Measurements from ENCODE around the gene INIP.

DNA sequence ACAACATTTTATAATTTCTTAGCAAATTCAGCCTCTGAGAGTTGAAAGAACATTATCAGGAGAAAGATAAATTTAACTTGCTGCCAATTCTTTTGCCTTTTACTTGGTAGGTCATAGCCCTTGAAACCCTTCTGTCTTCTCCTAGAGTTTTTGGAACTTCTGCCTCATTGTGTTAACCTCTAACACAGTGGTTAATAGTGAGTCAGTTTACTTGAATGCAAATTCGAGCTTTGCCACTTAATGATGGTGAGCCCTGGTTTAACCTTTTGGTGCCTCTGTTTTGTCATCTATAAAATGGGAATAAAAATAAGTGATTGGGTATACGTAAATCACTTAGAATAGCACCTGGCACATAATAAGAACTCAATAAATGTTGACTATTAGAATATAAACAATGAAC is 1.8 kb upstream of the INIP start:
- TF ChIP-seq, protein P1, sequence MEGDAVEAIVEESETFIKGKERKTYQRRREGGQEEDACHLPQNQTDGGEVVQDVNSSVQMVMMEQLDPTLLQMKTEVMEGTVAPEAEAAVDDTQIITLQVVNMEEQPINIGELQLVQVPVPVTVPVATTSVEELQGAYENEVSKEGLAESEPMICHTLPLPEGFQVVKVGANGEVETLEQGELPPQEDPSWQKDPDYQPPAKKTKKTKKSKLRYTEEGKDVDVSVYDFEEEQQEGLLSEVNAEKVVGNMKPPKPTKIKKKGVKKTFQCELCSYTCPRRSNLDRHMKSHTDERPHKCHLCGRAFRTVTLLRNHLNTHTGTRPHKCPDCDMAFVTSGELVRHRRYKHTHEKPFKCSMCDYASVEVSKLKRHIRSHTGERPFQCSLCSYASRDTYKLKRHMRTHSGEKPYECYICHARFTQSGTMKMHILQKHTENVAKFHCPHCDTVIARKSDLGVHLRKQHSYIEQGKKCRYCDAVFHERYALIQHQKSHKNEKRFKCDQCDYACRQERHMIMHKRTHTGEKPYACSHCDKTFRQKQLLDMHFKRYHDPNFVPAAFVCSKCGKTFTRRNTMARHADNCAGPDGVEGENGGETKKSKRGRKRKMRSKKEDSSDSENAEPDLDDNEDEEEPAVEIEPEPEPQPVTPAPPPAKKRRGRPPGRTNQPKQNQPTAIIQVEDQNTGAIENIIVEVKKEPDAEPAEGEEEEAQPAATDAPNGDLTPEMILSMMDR (IDR thresholded peaks at IDR 0.05; ENCODE audit: low read depth, low read length, poor library complexity, severe bottlenecking): no peak
- no peak for TF ChIP-seq EZH2phosphoT487 (IDR thresholded peaks at IDR 0.05; ENCODE audit: borderline replicate concordance, low read length)

Data from DOHH2 (cell line).